OCI-LY7 (cell line): Measurements from ENCODE around the gene GNLY.

ENCODE experiments used
- EZH2phosphoT487 ChIP-seq: fragments of 200-600 bp; sonication (generic); IDR thresholded peaks from 2 replicates; pipeline ENCODE4 v1.6.1; 2018; ENCODE audit warnings: low read depth, borderline replicate concordance, mild to moderate bottlenecking, mixed run types, antibody characterized with exemption, low read length, moderate library complexity, mixed read lengths
- TF ChIP-seq, protein P1 (sequence below): fragments of 200-600 bp; sonication (generic); conservative IDR thresholded peaks from 2 replicates; pipeline ENCODE4 v1.5.1; 2014; ENCODE audit warnings: mild to moderate bottlenecking, antibody characterized with exemption, low read length, moderate library complexity, mixed read lengths

DNA sequence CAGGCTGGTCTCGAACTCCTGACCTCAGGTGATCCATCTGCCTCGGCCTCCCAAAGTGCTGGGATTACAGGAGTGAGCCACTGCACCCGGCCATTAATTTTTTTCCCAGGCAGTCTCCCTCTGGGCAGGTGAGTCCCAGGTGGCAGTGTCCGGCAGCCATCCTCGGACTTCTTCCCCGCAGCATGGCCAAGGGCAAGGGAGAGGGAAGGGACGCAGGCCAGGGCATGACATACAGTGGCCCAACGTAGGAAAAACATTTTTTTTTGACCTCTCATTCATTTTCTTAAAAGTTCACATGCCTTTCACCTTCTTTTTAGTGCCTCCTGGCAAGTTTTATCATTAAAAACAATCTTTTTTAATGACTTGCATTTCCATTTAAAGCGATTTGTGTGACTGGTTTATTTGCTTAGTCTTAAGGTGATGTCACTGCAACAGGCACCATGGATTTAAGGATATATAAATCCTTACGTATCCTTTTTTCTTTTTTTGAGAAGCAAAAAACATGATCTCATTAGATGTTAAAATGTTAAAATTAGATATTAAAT lies 36.6 kb downstream of the GNLY start:
- TF ChIP-seq, protein P1, sequence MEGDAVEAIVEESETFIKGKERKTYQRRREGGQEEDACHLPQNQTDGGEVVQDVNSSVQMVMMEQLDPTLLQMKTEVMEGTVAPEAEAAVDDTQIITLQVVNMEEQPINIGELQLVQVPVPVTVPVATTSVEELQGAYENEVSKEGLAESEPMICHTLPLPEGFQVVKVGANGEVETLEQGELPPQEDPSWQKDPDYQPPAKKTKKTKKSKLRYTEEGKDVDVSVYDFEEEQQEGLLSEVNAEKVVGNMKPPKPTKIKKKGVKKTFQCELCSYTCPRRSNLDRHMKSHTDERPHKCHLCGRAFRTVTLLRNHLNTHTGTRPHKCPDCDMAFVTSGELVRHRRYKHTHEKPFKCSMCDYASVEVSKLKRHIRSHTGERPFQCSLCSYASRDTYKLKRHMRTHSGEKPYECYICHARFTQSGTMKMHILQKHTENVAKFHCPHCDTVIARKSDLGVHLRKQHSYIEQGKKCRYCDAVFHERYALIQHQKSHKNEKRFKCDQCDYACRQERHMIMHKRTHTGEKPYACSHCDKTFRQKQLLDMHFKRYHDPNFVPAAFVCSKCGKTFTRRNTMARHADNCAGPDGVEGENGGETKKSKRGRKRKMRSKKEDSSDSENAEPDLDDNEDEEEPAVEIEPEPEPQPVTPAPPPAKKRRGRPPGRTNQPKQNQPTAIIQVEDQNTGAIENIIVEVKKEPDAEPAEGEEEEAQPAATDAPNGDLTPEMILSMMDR: no peak
- no peak for TF ChIP-seq EZH2phosphoT487
